ENCODE measurements around the gene UCK1. TPM values are rescaled to one million over a fixed set of nuclear protein-coding genes. Genes with fewer than 3 reads are reported as not detected.
A peak's percentile ranks its signal among the peaks of the same experiment; 100 is the strongest.

UCK1 gene
- total and polyA plus RNA-seq, 2 experiments from 2014 or later, result 22.6 to 31.3 TPM

DNA sequence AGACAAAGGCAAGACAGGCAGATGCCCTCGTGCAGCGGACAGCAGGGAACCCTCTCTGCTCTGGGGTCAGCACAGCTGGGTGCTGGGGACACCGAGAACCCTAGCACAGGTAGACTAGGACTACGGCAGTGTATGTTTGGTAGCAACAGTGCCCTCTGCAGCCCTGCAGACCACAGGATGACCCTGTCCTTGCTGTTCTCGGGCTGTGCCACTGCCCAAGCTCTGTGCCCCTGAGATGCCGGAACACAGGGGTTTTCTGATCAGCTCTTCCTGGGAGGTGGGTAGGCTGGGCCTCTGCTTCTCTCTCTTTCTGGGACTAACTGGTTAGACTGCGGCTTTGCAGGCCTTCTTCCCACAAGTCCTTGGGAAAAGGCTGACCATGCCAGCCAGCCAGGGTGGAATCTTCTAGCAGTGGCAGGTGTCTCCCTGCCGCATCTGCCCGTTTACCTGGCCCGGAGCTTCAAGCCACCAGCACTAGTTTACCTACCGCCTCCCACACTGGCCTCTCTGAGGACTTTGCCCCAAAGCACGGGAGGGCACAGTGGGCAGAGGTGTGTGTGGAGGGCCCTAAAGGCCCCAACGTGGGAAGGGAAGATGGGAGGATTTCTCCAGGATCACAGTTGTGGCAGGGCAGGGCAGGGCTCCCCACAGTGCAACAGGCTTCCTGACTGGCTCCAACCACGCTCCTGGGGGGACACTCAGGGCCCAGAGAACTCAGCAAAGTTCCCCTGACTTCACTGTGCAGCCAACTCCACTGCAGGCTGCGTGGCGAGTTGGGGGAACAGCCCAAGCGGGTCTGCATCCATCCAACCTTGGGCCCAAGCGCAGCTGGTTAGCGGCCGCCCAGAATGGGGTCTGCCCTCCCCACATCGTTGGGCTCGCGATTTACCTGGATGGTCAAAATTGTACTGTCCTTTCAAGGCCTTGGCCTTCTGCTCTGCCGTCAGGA lies 1.2 kb downstream of the UCK1 start:
- WGBS, 2 experiments (ENCODE audit: low coverage in 1 of 2, low lambda C conversion rate in 2 of 2, missing lambda C conversion rate in 2 of 2), result 51 to 53% methylated on average over 24 of the region's 24 CpGs
- H3K36me3 ChIP-seq (ENCODE audit: low read depth), result no peaks in the 10 kb centered on the region; the same call in 1 of the 2 replicates
- H4K20me1 ChIP-seq (ENCODE audit: insufficient read depth), result no peaks in the 10 kb centered on the region
- H3K27ac ChIP-seq, result no peak overlapping the region
- no peak for DNase-seq
- H3K4me2 ChIP-seq (ENCODE audit: unreplicated experiment), result peak overlapping the region; percentile 83
- H3F3A ChIP-seq (ENCODE audit: insufficient read depth), result no peaks in the 10 kb centered on the region
- H3K4me1 ChIP-seq (ENCODE audit: insufficient read depth), result peaks cover 4% of the 10 kb centered on the region; the same call in 1 of the 2 replicates
- H3K79me2 ChIP-seq (ENCODE audit: insufficient read depth), result peaks cover 17% of the 10 kb centered on the region
- peak overlapping the region; percentile 96; the same call in 1 of the 2 replicates for H2AFZ ChIP-seq
- peak overlapping the region; percentile 83 for H3K9ac ChIP-seq
- TF ChIP-seq EZH2phosphoT487 (IDR thresholded peaks at IDR 0.05; ENCODE audit: insufficient read depth, low read depth) (no peak), EZH2 (IDR thresholded peaks at IDR 0.05; ENCODE audit: insufficient read depth, poor library complexity, severe bottlenecking) (no peak)
- no peaks in the 10 kb centered on the region for H3K27me3 ChIP-seq (replicated peaks; ENCODE audit: insufficient read depth)
- no peaks in the 10 kb centered on the region for H3K9me2 ChIP-seq (ENCODE audit: insufficient read depth)
- H3K9me3 ChIP-seq (ENCODE audit: low read depth), result no peaks in the 10 kb centered on the region
- peak overlapping the region; percentile 83 for H3K4me3 ChIP-seq
- in situ Hi-C loops (cut with MboI), result no loop called here

DNA sequence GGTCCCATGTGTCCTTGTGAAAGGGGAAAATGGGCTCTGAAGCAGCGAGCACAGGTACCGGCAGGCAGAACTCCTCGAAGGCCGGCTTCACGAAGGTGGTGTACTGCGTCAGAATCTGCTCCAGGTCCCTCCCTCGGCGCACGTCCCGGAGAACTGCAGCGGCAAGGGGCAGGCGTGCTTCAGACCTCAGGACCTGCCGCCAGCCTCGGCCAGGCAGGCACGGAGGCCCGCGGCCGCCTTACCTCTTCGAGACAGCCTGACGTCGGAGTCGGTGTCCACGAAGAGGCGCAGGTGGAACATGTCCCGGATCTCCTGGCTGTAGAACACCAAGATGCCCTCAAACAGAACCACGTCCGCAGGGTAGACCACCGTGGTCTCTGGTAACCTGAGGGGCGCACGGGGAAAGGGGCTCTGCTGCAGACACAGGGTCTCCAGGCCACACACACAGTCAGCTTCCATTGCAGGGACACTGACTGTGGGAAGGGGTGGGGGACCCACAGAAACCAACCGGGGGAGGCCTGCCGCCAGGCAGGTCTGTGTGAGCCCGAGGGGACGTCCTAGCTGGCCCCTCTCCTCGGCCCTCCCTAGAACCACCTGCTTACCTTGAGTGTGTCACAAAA lies 2.1 kb downstream of the UCK1 start:
- Histone ChIP-seq H3K9ac (no peak overlapping the region), H4K20me1 (ENCODE audit: insufficient read depth) (no peaks in the 10 kb centered on the region), H2AFZ (no peak overlapping the region), H3K4me1 (ENCODE audit: insufficient read depth) (peaks cover 4% of the 10 kb centered on the region; the same call in 1 of the 2 replicates), H3K9me2 (ENCODE audit: insufficient read depth) (no peaks in the 10 kb centered on the region), H3K36me3 (ENCODE audit: low read depth) (no peaks in the 10 kb centered on the region; the same call in 1 of the 2 replicates), H3K4me3 (no peak overlapping the region), H3K9me3 (ENCODE audit: low read depth) (no peaks in the 10 kb centered on the region), H3K27ac (no peak overlapping the region), H3K27me3 (replicated peaks; ENCODE audit: insufficient read depth) (no peaks in the 10 kb centered on the region), H3K79me2 (ENCODE audit: insufficient read depth) (peaks cover 17% of the 10 kb centered on the region), H3F3A (ENCODE audit: insufficient read depth) (no peaks in the 10 kb centered on the region; the same call in 1 of the 2 replicates), H3K4me2 (ENCODE audit: unreplicated experiment) (no peak overlapping the region)
- TF ChIP-seq EZH2phosphoT487 (IDR thresholded peaks at IDR 0.05; ENCODE audit: insufficient read depth, low read depth) (no peak), EZH2 (IDR thresholded peaks at IDR 0.05; ENCODE audit: insufficient read depth, poor library complexity, severe bottlenecking) (no peak)
- in situ Hi-C loops (cut with MboI), result no loop called here
- DNase-seq, result no peak
- WGBS, 2 experiments (ENCODE audit: low coverage in 1 of 2, low lambda C conversion rate in 2 of 2, missing lambda C conversion rate in 2 of 2), result 96 to 97% methylated on average over 26 to 35 of the region's 35 CpGs

DNA sequence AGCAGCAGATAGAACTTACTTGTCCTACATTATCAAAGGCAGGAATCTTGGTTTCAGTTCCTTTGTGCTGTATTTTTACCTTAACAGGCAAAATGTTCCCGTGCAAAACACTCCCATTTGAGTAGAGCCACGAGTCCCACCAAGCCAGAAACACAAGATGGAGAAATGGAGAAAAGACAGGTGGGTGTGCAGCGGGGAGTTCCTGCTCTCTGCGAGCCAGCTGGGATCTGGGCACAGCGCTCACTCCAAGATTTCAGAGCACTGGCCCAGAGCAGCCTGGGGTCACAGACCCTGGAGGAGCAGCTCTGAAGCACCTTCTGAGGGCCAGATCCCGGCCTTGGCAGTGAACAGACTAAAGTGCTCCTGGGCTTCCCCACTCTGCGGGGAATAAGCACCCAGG lies 2.9 kb downstream of the UCK1 start:
- Histone ChIP-seq H3K4me2 (ENCODE audit: unreplicated experiment) (no peak overlapping the region), H3K9ac (no peak overlapping the region), H3K9me2 (ENCODE audit: insufficient read depth) (no peaks in the 10 kb centered on the region), H3K4me1 (ENCODE audit: insufficient read depth) (peaks cover 4% of the 10 kb centered on the region; the same call in 1 of the 2 replicates), H3K79me2 (ENCODE audit: insufficient read depth) (peaks cover 17% of the 10 kb centered on the region), H3F3A (ENCODE audit: insufficient read depth) (no peaks in the 10 kb centered on the region; the same call in 1 of the 2 replicates), H3K36me3 (ENCODE audit: low read depth) (no peaks in the 10 kb centered on the region; the same call in 1 of the 2 replicates), H3K9me3 (ENCODE audit: low read depth) (no peaks in the 10 kb centered on the region), H3K27me3 (replicated peaks; ENCODE audit: insufficient read depth) (no peaks in the 10 kb centered on the region), H3K4me3 (no peak overlapping the region), H3K27ac (no peak overlapping the region), H4K20me1 (ENCODE audit: insufficient read depth) (no peaks in the 10 kb centered on the region), H2AFZ (no peak overlapping the region)
- TF ChIP-seq EZH2 (IDR thresholded peaks at IDR 0.05; ENCODE audit: insufficient read depth, poor library complexity, severe bottlenecking), result no peak
- TF ChIP-seq EZH2phosphoT487 (IDR thresholded peaks at IDR 0.05; ENCODE audit: insufficient read depth, low read depth), result no peak
- in situ Hi-C loops (cut with MboI), result no loop called here
- WGBS, 2 experiments (ENCODE audit: low coverage in 1 of 2, low lambda C conversion rate in 2 of 2, missing lambda C conversion rate in 2 of 2), result 81 to 85% methylated on average over 7 of the region's 7 CpGs
- DNase-seq, result no peak
